ENCODE results near the gene ACLY. TPM values are rescaled to one million over a fixed set of nuclear protein-coding genes. Genes with fewer than 3 reads are reported as not detected.

ACLY gene
- total and polyA plus RNA-seq, 2 of the 13 experiments (the other 11 are each of a cell fraction or from before 2014, with no cell fraction given), result 111 to 218 TPM

DNA sequence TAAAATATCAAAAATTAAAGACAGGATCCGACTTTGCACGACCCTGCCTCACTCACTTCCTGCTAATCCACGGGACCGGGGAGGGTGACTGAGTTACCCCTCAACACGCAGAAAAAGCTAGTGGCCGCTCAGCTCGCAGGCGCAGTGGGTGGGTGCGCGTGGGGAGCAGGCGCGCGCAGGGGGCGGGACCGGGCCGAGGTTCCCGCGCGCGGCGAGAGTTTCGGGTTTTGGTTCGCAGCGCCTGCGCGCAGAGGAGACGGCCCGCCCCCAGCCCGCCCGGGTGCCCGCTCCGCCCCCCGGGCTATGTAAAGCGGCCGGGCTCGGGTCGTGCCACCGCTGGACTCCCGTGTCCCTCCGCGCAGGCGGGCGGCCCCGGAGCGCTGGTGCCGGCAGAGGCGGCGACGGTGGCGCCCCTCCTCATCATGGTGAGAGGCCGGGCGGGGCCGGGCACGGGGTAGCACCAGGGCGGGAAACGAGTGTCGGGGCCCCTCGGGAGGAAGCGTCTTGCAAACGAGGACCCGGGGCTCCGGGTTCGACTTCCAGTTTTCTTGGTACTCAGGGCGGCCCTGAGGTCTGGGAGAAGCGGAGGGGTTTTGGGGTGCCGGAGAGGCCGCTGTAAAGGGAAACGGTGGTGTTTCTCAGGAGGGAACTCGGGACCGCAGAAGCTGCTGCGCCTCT lies 47.9 kb upstream of the ACLY start, which contains the start of gene CNP (continued):
- TF ChIP-seq, protein P1, sequence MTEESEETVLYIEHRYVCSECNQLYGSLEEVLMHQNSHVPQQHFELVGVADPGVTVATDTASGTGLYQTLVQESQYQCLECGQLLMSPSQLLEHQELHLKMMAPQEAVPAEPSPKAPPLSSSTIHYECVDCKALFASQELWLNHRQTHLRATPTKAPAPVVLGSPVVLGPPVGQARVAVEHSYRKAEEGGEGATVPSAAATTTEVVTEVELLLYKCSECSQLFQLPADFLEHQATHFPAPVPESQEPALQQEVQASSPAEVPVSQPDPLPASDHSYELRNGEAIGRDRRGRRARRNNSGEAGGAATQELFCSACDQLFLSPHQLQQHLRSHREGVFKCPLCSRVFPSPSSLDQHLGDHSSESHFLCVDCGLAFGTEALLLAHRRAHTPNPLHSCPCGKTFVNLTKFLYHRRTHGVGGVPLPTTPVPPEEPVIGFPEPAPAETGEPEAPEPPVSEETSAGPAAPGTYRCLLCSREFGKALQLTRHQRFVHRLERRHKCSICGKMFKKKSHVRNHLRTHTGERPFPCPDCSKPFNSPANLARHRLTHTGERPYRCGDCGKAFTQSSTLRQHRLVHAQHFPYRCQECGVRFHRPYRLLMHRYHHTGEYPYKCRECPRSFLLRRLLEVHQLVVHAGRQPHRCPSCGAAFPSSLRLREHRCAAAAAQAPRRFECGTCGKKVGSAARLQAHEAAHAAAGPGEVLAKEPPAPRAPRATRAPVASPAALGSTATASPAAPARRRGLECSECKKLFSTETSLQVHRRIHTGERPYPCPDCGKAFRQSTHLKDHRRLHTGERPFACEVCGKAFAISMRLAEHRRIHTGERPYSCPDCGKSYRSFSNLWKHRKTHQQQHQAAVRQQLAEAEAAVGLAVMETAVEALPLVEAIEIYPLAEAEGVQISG (CRISPR knock-in tag; IDR thresholded peaks at IDR 0.05), result peak; percentile 94
- TF ChIP-seq SRF (IDR thresholded peaks at IDR 0.05; ENCODE audit: low read depth, low read length) (no peak), ZNF136 (CRISPR knock-in tag; IDR thresholded peaks at IDR 0.05; ENCODE audit: low read depth) (no peak), ZSCAN22 (CRISPR knock-in tag; IDR thresholded peaks at IDR 0.05) (no peak), ARNTL (CRISPR knock-in tag; IDR thresholded peaks at IDR 0.05) (peak; percentile 72), CBX2 (IDR thresholded peaks at IDR 0.05; ENCODE audit: low read depth, low read length) (no peak), CBX2 (CRISPR knock-in tag; IDR thresholded peaks at IDR 0.05; ENCODE audit: low read depth) (no peak), ZNF790 (CRISPR knock-in tag; IDR thresholded peaks at IDR 0.05; ENCODE audit: borderline replicate concordance) (peak; percentile 55; the same call in 1 of the 2 replicates), KMT2A (CRISPR knock-in tag; IDR thresholded peaks at IDR 0.05) (peak; percentile 83), HNF4G (IDR thresholded peaks at IDR 0.05; ENCODE audit: borderline replicate concordance, low read depth, low read length) (0 out of 2 replicates have a peak, but pooled peaks have one; percentile 18), HNF4G (CRISPR knock-in tag; IDR thresholded peaks at IDR 0.05; ENCODE audit: borderline replicate concordance, low read depth) (peak; percentile 14; the same call in 1 of the 2 replicates), EZH2 (conservative IDR thresholded peaks at IDR 0.05; ENCODE audit: low read depth, low read length) (no peak)
- TF ChIP-seq, protein P2, sequence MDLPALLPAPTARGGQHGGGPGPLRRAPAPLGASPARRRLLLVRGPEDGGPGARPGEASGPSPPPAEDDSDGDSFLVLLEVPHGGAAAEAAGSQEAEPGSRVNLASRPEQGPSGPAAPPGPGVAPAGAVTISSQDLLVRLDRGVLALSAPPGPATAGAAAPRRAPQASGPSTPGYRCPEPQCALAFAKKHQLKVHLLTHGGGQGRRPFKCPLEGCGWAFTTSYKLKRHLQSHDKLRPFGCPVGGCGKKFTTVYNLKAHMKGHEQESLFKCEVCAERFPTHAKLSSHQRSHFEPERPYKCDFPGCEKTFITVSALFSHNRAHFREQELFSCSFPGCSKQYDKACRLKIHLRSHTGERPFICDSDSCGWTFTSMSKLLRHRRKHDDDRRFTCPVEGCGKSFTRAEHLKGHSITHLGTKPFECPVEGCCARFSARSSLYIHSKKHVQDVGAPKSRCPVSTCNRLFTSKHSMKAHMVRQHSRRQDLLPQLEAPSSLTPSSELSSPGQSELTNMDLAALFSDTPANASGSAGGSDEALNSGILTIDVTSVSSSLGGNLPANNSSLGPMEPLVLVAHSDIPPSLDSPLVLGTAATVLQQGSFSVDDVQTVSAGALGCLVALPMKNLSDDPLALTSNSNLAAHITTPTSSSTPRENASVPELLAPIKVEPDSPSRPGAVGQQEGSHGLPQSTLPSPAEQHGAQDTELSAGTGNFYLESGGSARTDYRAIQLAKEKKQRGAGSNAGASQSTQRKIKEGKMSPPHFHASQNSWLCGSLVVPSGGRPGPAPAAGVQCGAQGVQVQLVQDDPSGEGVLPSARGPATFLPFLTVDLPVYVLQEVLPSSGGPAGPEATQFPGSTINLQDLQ (CRISPR knock-in tag; IDR thresholded peaks at IDR 0.05), result no peak; the same call in 1 of the 2 replicates
- TF ChIP-seq, protein P3, sequence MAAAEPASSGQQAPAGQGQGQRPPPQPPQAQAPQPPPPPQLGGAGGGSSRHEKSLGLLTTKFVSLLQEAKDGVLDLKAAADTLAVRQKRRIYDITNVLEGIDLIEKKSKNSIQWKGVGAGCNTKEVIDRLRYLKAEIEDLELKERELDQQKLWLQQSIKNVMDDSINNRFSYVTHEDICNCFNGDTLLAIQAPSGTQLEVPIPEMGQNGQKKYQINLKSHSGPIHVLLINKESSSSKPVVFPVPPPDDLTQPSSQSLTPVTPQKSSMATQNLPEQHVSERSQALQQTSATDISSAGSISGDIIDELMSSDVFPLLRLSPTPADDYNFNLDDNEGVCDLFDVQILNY (CRISPR knock-in tag; conservative IDR thresholded peaks at IDR 0.05), result peak; percentile 72
- TF ChIP-seq, protein P4, sequence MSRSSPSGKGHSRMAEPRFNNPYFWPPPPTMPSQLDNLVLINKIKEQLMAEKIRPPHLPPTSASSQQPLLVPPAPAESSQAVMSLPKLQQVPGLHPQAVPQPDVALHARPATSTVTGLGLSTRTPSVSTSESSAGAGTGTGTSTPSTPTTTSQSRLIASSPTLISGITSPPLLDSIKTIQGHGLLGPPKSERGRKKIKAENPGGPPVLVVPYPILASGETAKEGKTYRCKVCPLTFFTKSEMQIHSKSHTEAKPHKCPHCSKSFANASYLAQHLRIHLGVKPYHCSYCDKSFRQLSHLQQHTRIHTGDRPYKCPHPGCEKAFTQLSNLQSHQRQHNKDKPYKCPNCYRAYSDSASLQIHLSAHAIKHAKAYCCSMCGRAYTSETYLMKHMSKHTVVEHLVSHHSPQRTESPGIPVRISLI (CRISPR knock-in tag; IDR thresholded peaks at IDR 0.05; ENCODE audit: borderline replicate concordance), result peak; percentile 28; the same call in 1 of the 2 replicates
- TF ChIP-seq, protein P5, sequence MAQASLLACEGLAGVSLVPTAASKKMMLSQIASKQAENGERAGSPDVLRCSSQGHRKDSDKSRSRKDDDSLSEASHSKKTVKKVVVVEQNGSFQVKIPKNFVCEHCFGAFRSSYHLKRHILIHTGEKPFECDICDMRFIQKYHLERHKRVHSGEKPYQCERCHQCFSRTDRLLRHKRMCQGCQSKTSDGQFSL (CRISPR knock-in tag; IDR thresholded peaks at IDR 0.05), result peak; percentile 39
- TF ChIP-seq, protein P6, sequence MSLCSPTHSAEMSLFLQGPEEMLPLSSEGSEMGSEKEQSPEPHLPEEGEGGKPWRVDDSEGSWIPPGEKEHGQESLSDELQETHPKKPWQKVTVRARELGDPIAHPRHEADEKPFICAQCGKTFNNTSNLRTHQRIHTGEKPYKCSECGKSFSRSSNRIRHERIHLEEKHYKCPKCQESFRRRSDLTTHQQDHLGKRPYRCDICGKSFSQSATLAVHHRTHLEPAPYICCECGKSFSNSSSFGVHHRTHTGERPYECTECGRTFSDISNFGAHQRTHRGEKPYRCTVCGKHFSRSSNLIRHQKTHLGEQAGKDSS (CRISPR knock-in tag; IDR thresholded peaks at IDR 0.05; ENCODE audit: borderline replicate concordance, low read depth), result peak; percentile 93; the same call in 1 of the 2 replicates
- TF ChIP-seq, protein P7, sequence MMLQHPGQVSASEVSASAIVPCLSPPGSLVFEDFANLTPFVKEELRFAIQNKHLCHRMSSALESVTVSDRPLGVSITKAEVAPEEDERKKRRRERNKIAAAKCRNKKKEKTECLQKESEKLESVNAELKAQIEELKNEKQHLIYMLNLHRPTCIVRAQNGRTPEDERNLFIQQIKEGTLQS (CRISPR knock-in tag; IDR thresholded peaks at IDR 0.05), result peak; percentile 40; the same call in 1 of the 2 replicates
- TF ChIP-seq, protein P8, sequence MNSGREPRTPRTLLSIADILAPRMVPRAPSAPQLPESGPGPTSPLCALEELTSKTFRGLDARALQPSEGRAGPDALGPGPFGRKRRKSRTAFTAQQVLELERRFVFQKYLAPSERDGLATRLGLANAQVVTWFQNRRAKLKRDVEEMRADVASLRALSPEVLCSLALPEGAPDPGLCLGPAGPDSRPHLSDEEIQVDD (CRISPR knock-in tag; IDR thresholded peaks at IDR 0.05; ENCODE audit: borderline replicate concordance), result 0 out of 2 replicates have a peak, but pooled peaks have one; percentile 8

Measured in HepG2 (cell line).